CD4-positive, alpha-beta T cell treated with Interferon gamma for 1 hour (primary cell): Measurements from ENCODE around the gene RTN4R.

Experiments
- DNase-seq: peaks from one replicate; pipeline ENCODE4 v3.0.0-alpha.2; 2020

The RTN4R gene

GRCh38 chr22:20211997-20212753 is 55.9 kb downstream of the RTN4R start:
- DNase-seq = no peak

- DNase-seq = no peak
These were observed 56.6 kb downstream of the RTN4R start for GRCh38 chr22:20211409-20211996.

DNA sequence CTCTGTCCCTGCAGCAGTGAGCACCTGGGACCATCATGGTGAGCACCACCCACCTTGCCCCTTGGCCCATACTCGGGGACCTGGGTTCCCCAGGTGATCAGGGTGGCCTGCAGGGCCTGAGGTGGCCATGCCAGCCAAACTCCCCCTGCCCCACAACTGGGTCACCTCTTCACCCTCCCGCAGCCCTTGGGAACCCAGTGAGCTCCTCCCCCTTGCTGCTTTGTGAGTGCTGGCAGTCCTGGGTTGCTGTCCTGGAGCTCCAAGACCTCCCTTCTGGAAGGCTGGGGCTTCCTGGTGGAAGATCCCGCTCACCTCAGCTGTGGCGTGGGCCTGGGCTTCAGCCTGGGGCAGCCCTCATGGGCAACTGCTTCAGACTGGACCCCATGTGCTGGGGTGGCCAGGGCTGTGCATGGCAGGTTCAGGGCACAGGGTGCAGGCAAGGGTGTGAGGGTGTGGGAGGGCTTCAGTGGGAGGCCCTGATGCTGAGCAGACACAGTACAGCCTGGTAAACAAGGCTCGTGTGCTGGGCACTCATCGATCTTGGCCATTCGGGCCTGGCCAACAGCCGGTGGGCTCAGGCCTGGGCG is 57.6 kb downstream of the RTN4R start:
- no peak for DNase-seq

DNA sequence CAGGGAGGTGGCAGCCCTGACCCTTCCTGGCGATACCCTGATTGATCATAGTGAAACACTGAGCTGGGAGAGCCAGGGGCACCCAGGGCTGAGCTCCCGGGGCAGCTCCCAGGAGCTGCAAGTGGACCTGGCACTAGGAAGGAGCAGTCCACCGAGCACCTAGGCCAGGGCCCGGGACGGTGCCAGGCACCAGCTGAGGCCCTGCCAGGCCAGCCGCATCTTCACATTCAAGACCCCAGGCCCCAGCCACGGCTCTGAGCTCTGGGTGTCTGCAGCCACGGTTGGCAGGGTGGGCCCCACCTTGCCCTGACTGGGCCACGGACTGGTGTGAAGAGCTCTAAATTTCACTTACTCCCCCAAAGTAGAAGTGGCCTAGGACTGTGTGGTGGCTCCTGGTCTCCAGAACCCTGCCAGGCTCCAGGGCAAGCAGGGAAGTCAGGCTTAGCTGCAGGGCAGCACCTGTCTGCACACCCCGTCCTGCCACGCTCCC is 58.3 kb downstream of the RTN4R start:
- no peak for DNase-seq

GRCh38 chr22:20208713-20209310 is 59.3 kb downstream of the RTN4R start:
- no peak for DNase-seq

GRCh38 chr22:20207277-20208025 is 60.7 kb downstream of the RTN4R start:
- no peak for DNase-seq

- no peak for DNase-seq
These were observed 61.4 kb downstream of the RTN4R start for GRCh38 chr22:20206709-20207215.

DNA sequence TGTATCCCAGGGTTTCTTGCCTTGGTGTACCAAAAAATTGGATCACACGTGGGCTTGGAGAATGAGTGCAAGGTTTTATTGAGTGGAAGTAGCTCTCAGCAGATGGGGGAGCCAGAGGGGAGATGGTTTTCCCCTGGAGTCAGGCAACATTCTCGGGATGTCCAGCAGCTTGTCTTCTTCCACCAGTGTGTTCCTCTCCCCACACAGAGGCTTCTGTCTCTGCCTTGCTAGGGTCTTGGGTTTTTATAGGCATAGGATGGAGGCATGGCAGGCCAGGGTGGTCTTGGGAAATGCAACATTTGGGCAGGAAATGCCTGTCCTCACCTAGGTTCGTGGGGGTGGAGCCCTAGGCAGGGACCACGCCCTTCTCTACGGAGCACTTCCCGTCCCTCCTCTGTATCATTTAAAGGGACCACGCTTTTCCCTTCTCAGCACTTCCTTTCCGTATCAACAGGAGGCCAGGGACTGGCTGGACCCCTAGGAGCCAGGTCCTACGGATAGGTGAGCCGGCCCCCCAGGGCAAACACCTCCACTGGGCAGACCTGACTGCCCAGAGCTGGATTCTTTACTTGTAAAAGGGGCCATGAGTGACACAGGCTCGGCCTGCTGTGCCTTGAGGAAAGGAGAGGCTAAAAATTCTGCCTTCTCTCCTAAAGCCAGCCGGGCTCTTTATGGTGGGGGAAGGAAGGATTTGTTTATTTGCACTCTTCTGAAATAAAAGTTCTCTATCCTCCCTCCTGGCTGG is 62.0 kb downstream of the RTN4R start:
- peak; percentile 66 for DNase-seq

DNA sequence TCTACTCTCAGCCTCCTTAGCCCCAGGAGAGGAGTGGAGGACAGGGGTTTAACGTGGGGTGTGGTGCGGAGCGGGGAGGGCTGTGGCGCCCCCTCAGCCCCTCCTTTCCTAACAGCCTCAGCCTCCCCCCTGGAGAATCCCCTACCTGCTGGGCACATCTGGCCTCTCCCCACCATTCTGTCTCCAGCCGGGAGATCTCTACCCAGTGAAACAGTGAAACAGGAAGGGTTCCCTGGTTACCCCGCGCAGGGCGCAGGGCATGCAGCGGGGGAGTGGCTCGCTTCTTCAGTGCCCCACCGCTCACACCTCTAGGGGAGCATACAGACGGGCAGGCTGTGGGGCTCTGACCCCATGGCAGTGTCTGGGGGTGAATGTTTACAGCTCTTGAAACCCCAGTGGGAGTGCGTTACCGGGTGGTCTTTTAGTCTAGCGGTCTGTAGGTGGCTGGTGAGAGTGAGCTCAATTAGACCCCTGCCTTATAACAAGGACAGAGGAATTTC is 62.6 kb downstream of the RTN4R start:
- no peak for DNase-seq

GRCh38 chr22:20204806-20205205 is 63.3 kb downstream of the RTN4R start:
- no peak for DNase-seq

DNA sequence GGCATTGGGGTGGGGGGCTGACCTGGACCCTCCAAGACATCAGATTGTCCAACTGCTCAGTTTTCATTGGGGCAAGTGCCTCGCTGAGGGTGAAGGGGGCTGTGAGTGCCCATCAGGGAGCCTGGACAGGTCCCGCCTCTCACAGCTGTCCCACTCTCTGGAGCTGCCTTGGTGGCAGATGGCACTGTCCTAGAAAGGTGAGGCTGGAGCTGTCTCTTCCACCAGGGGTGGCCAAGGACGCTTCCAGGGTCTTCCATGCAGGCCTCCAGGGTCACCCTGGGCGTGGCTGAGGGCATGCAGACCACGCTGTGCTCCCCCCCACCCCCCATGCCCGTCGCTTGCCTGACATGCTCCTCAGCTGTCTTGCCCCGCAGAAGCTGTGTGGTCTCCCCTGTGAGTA is 63.8 kb downstream of the RTN4R start:
- no peak for DNase-seq

GRCh38 chr22:20203552-20204201 is 64.4 kb downstream of the RTN4R start:
- DNase-seq = no peak

GRCh38 chr22:20203142-20203551 is 65.0 kb downstream of the RTN4R start:
- DNase-seq = no peak

DNA sequence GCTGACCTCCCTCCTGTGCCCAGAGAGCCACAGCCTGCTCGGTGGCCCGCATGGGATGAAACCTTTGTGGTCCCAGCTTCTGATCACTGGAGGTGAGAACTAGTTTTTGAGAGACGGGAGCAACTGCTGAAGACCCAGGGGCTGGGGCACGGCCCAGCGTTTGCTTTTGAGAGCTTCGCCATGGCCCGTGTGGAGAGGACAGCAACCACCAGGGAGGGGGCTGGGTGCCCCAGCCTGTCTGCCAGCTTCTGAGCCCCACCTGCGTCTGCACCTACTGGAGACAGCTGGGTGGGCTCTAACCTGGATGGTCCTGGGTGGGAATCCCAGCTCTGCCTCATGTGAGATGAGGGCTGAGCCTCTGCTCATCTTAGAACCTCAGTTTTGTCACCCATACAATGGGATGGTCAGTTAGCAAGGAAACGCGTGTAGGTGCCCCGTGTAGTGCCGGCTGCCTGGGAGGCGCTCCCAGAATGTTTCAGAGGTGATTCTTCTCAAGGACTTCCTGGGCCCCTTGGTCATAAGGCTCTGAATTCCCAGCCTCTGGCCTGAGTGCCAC is 66.2 kb downstream of the RTN4R start:
- DNase-seq = no peak

GRCh38 chr22:20199906-20200305 is 68.2 kb downstream of the RTN4R start:
- DNase-seq = no peak

DNA sequence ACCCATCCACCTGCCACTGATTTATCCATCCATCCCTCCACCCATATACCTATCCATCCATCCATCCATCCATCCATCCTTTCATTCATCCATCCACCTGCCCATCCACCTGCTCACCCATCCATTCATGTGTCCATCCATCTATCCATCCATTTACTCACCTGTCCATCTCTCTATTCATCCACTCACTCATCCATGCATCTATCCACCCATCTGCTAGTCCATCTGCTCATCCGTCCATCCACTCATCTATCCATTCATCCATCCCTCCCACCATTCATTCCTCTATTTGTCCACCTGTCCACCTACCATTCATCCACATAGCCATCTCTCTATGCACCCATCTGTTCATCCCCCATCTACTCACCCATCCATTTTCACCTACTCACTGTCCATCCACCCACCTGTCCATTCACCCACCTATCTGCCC is 68.7 kb downstream of the RTN4R start:
- no peak for DNase-seq

GRCh38 chr22:20198557-20199319 is 69.4 kb downstream of the RTN4R start:
- no peak for DNase-seq

DNA sequence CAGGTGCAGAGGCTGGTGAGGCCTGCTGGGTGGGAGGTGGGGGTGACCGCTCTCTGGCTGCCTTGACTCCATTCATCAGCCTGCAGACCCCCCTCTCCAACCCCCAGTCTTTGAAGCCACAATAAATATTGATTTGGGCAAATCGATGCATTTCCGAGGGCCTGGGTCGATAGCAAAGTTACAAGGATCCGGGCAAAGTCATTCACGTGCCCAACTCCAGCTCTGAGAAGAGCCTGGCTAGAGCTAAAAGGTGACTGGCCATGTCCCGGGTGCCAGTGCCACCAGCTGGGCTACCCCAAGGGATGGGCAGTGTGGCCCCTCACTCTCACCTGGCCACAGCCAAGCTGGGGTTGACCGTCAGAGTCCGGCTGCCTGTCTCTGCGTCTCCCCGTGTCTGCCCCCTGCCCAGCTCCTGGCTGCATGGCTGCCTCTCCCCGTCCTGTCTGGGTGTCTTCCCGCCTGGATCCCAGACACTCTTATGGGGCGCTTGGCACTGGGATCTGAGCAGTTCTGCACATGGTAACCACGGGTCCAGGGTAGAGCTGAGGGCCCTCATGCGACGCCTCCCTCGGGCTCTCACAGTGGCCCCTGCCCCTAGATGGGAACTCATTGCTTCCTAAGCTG is 70.6 kb downstream of the RTN4R start:
- no peak for DNase-seq

- DNase-seq = no peak
These were observed 71.8 kb downstream of the RTN4R start for GRCh38 chr22:20196094-20196842.
